ENCODE data around the gene ERMAP.
A peak's percentile ranks its signal among the peaks of the same experiment; 100 is the strongest.
"Not testable (repeated sequence)": the region's sequence is repeated elsewhere in the genome, so short reads cannot be mapped to it uniquely, and the experiment has no call there.

The ERMAP gene

GRCh38 chr1:42807056-42807668, 9.8 kb upstream of the ERMAP start:
- H3K27me3 ChIP-seq (ENCODE audit: control insufficient read depth, low read length), result no peaks in the 10 kb centered on the region
- no peak overlapping the region for H3K4me2 ChIP-seq (ENCODE audit: low read length)
- no peak overlapping the region for H3K4me3 ChIP-seq (ENCODE audit: low read length)
- no peaks in the 10 kb centered on the region for H3K36me3 ChIP-seq (ENCODE audit: control insufficient read depth, low read length)
- no peaks in the 10 kb centered on the region for H3K79me2 ChIP-seq (ENCODE audit: control insufficient read depth, low read length)
- H3K27ac ChIP-seq (ENCODE audit: low read depth, low read length), result no peak overlapping the region
- H3K9me2 ChIP-seq (replicated peaks; ENCODE audit: control insufficient read depth, low read length), result no peaks in the 10 kb centered on the region
- no peak for TF ChIP-seq CTCF (IDR thresholded peaks at IDR 0.05; ENCODE audit: low read depth, low read length, poor library complexity, severe bottlenecking)
- TF ChIP-seq EZH2phosphoT487 (IDR thresholded peaks at IDR 0.05; ENCODE audit: borderline replicate concordance, low read length), result no peak
- H3K4me1 ChIP-seq (ENCODE audit: control insufficient read depth, low read length), result peaks cover 3% of the 10 kb centered on the region; the same call in 1 of the 2 replicates
- no peaks in the 10 kb centered on the region for H3K9me3 ChIP-seq (ENCODE audit: control insufficient read depth, insufficient read depth, low read length)
- H3F3A ChIP-seq (ENCODE audit: control insufficient read depth, insufficient read depth), result 0 out of 2 replicates have a peak, but pooled peaks cover 2% of the 10 kb centered on the region
- no peaks in the 10 kb centered on the region for H4K20me1 ChIP-seq (ENCODE audit: control insufficient read depth, insufficient read depth, low read depth, low read length)

GRCh38 chr1:42814815-42815214, 2.1 kb upstream of the ERMAP start:
- peaks cover 17% of the 10 kb centered on the region for H3K4me1 ChIP-seq (ENCODE audit: control insufficient read depth, low read length)
- H3K9me3 ChIP-seq (ENCODE audit: control insufficient read depth, insufficient read depth, low read length); H3K4me2 ChIP-seq (ENCODE audit: low read length); H3K4me3 ChIP-seq (ENCODE audit: low read length); H3K27me3 ChIP-seq (ENCODE audit: control insufficient read depth, low read length); H3K79me2 ChIP-seq (ENCODE audit: control insufficient read depth, low read length); H4K20me1 ChIP-seq (ENCODE audit: control insufficient read depth, insufficient read depth, low read depth, low read length); H3K36me3 ChIP-seq (ENCODE audit: control insufficient read depth, low read length); H3K27ac ChIP-seq (ENCODE audit: low read depth, low read length); H3F3A ChIP-seq (ENCODE audit: control insufficient read depth, insufficient read depth); H3K9me2 ChIP-seq (replicated peaks; ENCODE audit: control insufficient read depth, low read length): not testable (repeated sequence)

- H3K27ac ChIP-seq (ENCODE audit: low read depth, low read length), result no peak overlapping the region
- TF ChIP-seq CTCF (IDR thresholded peaks at IDR 0.05; ENCODE audit: low read depth, low read length, poor library complexity, severe bottlenecking) (no peak), EZH2phosphoT487 (IDR thresholded peaks at IDR 0.05; ENCODE audit: borderline replicate concordance, low read length) (no peak)
These were observed 859 bp upstream of the ERMAP start for GRCh38 chr1:42815941-42816584.

GRCh38 chr1:42817440-42817767, 482 bp downstream of the ERMAP start:
- no peaks in the 10 kb centered on the region for H3K9me2 ChIP-seq (replicated peaks; ENCODE audit: control insufficient read depth, low read length)
- peak overlapping the region; percentile 81 for H3K4me2 ChIP-seq (ENCODE audit: low read length)
- TF ChIP-seq CTCF (IDR thresholded peaks at IDR 0.05; ENCODE audit: low read depth, low read length, poor library complexity, severe bottlenecking) (no peak), EZH2phosphoT487 (IDR thresholded peaks at IDR 0.05; ENCODE audit: borderline replicate concordance, low read length) (no peak)
- no peaks in the 10 kb centered on the region for H3F3A ChIP-seq (ENCODE audit: control insufficient read depth, insufficient read depth)
- no peaks in the 10 kb centered on the region for H3K36me3 ChIP-seq (ENCODE audit: control insufficient read depth, low read length)
- H4K20me1 ChIP-seq (ENCODE audit: control insufficient read depth, insufficient read depth, low read depth, low read length), result no peaks in the 10 kb centered on the region
- H3K4me1 ChIP-seq (ENCODE audit: control insufficient read depth, low read length), result peaks cover 17% of the 10 kb centered on the region
- no peaks in the 10 kb centered on the region for H3K27me3 ChIP-seq (ENCODE audit: control insufficient read depth, low read length)
- H3K4me3 ChIP-seq (ENCODE audit: low read length), result peak overlapping the region; percentile 80
- H3K9me3 ChIP-seq (ENCODE audit: control insufficient read depth, insufficient read depth, low read length), result no peaks in the 10 kb centered on the region
- peak overlapping the region; percentile 70; the same call in 1 of the 2 replicates for H3K27ac ChIP-seq (ENCODE audit: low read depth, low read length)
- no peaks in the 10 kb centered on the region; the same call in 1 of the 2 replicates for H3K79me2 ChIP-seq (ENCODE audit: control insufficient read depth, low read length)

More at GRCh38 chr1:42815941-42816584, 859 bp upstream of the ERMAP start:
- peak overlapping the region; percentile 80 for H3K4me3 ChIP-seq (ENCODE audit: low read length)
- no peaks in the 10 kb centered on the region for H3K27me3 ChIP-seq (ENCODE audit: control insufficient read depth, low read length)
- H3F3A ChIP-seq (ENCODE audit: control insufficient read depth, insufficient read depth), result no peaks in the 10 kb centered on the region
- H3K79me2 ChIP-seq (ENCODE audit: control insufficient read depth, low read length), result no peaks in the 10 kb centered on the region; the same call in 1 of the 2 replicates
- H3K4me2 ChIP-seq (ENCODE audit: low read length), result peak overlapping the region; percentile 84
- H3K36me3 ChIP-seq (ENCODE audit: control insufficient read depth, low read length), result no peaks in the 10 kb centered on the region
- no peaks in the 10 kb centered on the region for H3K9me3 ChIP-seq (ENCODE audit: control insufficient read depth, insufficient read depth, low read length)
- H3K4me1 ChIP-seq (ENCODE audit: control insufficient read depth, low read length), result peaks cover 17% of the 10 kb centered on the region
- H3K9me2 ChIP-seq (replicated peaks; ENCODE audit: control insufficient read depth, low read length), result no peaks in the 10 kb centered on the region
- H4K20me1 ChIP-seq (ENCODE audit: control insufficient read depth, insufficient read depth, low read depth, low read length), result no peaks in the 10 kb centered on the region

All from DOHH2 (cell line).